ENCODE measurements around the gene GRIK4.

- TF ChIP-seq CTCF (IDR thresholded peaks at IDR 0.05; ENCODE audit: low read depth, low read length, poor library complexity, severe bottlenecking) (no peak), EZH2phosphoT487 (IDR thresholded peaks at IDR 0.05; ENCODE audit: borderline replicate concordance, low read length) (no peak)
Observed at GRCh38 chr11:120919566-120919965, 408.0 kb downstream of the GRIK4 start.

Data from DOHH2 (cell line).